ENCODE measurements around the gene ANAPC5.

GRCh38 chr12:121351820-121352681, at the start of gene ANAPC5:
- no peak for TF ChIP-seq CTCF (IDR thresholded peaks at IDR 0.05; ENCODE audit: low read depth, low read length)
- TF ChIP-seq EZH2phosphoT487 (IDR thresholded peaks at IDR 0.05; ENCODE audit: low read depth), result no peak
